ENCODE results near the gene NRCAM. TPM values are rescaled to one million over a fixed set of nuclear protein-coding genes. Genes with fewer than 3 reads are reported as not detected.

Gene NRCAM
- total RNA-seq, 1 donor from 2014 or later: 9.5 TPM

- Mint-ChIP-seq H3K27me3 (ENCODE audit: low read depth) (no peaks in the 10 kb centered on the region), H3K36me3 (ENCODE audit: low read depth) (no peaks in the 10 kb centered on the region), H3K27ac (ENCODE audit: unreplicated experiment) (no peak overlapping the region)
Observed at GRCh38 chr7:108203537-108203936, 252.7 kb downstream of the NRCAM start.

GRCh38 chr7:108202743-108203142, 253.5 kb downstream of the NRCAM start:
- Mint-ChIP-seq H3K4me1 (ENCODE audit: low read depth) (peaks cover 6% of the 10 kb centered on the region), H3K4me3 (ENCODE audit: unreplicated experiment) (no peak overlapping the region), H3K27ac (ENCODE audit: unreplicated experiment) (no peak overlapping the region), H3K27me3 (ENCODE audit: low read depth) (no peaks in the 10 kb centered on the region), H3K36me3 (ENCODE audit: low read depth) (no peaks in the 10 kb centered on the region), H3K9me3 (ENCODE audit: low read depth) (no peaks in the 10 kb centered on the region)
- no peak for DNase-seq (ENCODE audit: low spot score)
- no peak for TF ChIP-seq CTCF (IDR thresholded peaks at IDR 0.05)

More at GRCh38 chr7:108203537-108203936, 252.7 kb downstream of the NRCAM start:
- no peaks in the 10 kb centered on the region for H3K9me3 Mint-ChIP-seq (ENCODE audit: low read depth)
- no peak for DNase-seq (ENCODE audit: low spot score)
- H3K4me3 Mint-ChIP-seq (ENCODE audit: unreplicated experiment): no peak overlapping the region
- no peak for TF ChIP-seq CTCF (IDR thresholded peaks at IDR 0.05)
- H3K4me1 Mint-ChIP-seq (ENCODE audit: low read depth): peaks cover 6% of the 10 kb centered on the region

- Mint-ChIP-seq H3K4me3 (ENCODE audit: unreplicated experiment) (no peak overlapping the region), H3K27me3 (ENCODE audit: low read depth) (no peaks in the 10 kb centered on the region), H3K36me3 (ENCODE audit: low read depth) (no peaks in the 10 kb centered on the region), H3K4me1 (ENCODE audit: low read depth) (peaks cover 6% of the 10 kb centered on the region), H3K27ac (ENCODE audit: unreplicated experiment) (no peak overlapping the region), H3K9me3 (ENCODE audit: low read depth) (no peaks in the 10 kb centered on the region)
- no peak for DNase-seq (ENCODE audit: low spot score)
- no peak for TF ChIP-seq CTCF (IDR thresholded peaks at IDR 0.05)
Observed at GRCh38 chr7:108201766-108202165, 254.5 kb downstream of the NRCAM start.

GRCh38 chr7:108200326-108200725, 255.9 kb downstream of the NRCAM start:
- H3K9me3 Mint-ChIP-seq (ENCODE audit: low read depth): no peaks in the 10 kb centered on the region
- no peak overlapping the region for H3K4me3 Mint-ChIP-seq (ENCODE audit: unreplicated experiment)
- no peak for TF ChIP-seq CTCF (IDR thresholded peaks at IDR 0.05)
- H3K27me3 Mint-ChIP-seq (ENCODE audit: low read depth): no peaks in the 10 kb centered on the region
- H3K36me3 Mint-ChIP-seq (ENCODE audit: low read depth): no peaks in the 10 kb centered on the region
- no peak overlapping the region for H3K27ac Mint-ChIP-seq (ENCODE audit: unreplicated experiment)
- no peak for DNase-seq (ENCODE audit: low spot score)
- H3K4me1 Mint-ChIP-seq (ENCODE audit: low read depth): peaks cover 5% of the 10 kb centered on the region

GRCh38 chr7:108197371-108198091, 258.7 kb downstream of the NRCAM start:
- Mint-ChIP-seq H3K27ac (ENCODE audit: unreplicated experiment) (no peak overlapping the region), H3K4me1 (ENCODE audit: low read depth) (peaks cover 5% of the 10 kb centered on the region), H3K36me3 (ENCODE audit: low read depth) (peaks cover 3% of the 10 kb centered on the region), H3K9me3 (ENCODE audit: low read depth) (peaks cover 3% of the 10 kb centered on the region), H3K4me3 (ENCODE audit: unreplicated experiment) (no peak overlapping the region), H3K27me3 (ENCODE audit: low read depth) (no peaks in the 10 kb centered on the region)
- DNase-seq (ENCODE audit: low spot score): no peak
- no peak for TF ChIP-seq CTCF (IDR thresholded peaks at IDR 0.05)
